HEK293 (cell line): Measurements from ENCODE around the gene PDHX.

Experiments used
- CTCF ChIA-PET: fragments of 350-600 bp; formaldehyde crosslinking; extraction: SDS; loops from one replicate; lab custom pipeline; 2021; ENCODE audit warnings: antibody characterized with exemption; lab: Yijun Ruan, JAX
- POLR2A ChIA-PET: fragments of 300-600 bp; formaldehyde crosslinking; extraction: SDS; loops from one replicate; lab custom pipeline; 2020; ENCODE audit warnings: antibody characterized with exemption, inconsistent platforms; lab: Yijun Ruan, JAX
- H3K27ac ChIP-seq: fragments of 200-500 bp; sonication (Bioruptor generic); 2 replicates; pipeline ENCODE4 v1.5.1; 2014; ENCODE audit warnings: low read depth, low read length, control low read depth, inconsistent platforms; ENCODE audit errors: extremely low read depth
- H3K36me3 ChIP-seq, 2 experiments: fragments of 200-500 bp in 1 of 2; sonication (Bioruptor generic) in 1 of 2; 1 replicate in 1 of 2; 2 replicates in 1 of 2; pipeline ENCODE4 v1.5.1; 2014 to 2017; ENCODE audit warnings: inconsistent platforms in 2 of 2, low read length in 2 of 2; ENCODE audit not compliant: control insufficient read depth in 2 of 2, insufficient read depth in 1 of 2
- H3K4me1 ChIP-seq: fragments of 200-500 bp; sonication (Bioruptor generic); 2 replicates; pipeline ENCODE4 v1.5.1; 2014; ENCODE audit warnings: mild to moderate bottlenecking, low read length, inconsistent platforms; ENCODE audit not compliant: control insufficient read depth, insufficient read depth
- H3K4me3 ChIP-seq: 2 replicates; pipeline ENCODE4 v1.5.1; 2011; ENCODE audit warnings: low read depth, mild to moderate bottlenecking, control low read depth, low read length, moderate library complexity
- H3K9me3 ChIP-seq: fragments of 200-500 bp; sonication (Bioruptor generic); 2 replicates; pipeline ENCODE4 v1.5.1; 2014; ENCODE audit warnings: low read depth, low read length, inconsistent platforms; ENCODE audit not compliant: control insufficient read depth, insufficient read depth
- AEBP2 ChIP-seq: fragments of 450-650 bp; formaldehyde crosslinking; IDR thresholded peaks from 2 replicates; pipeline ENCODE4 v1.5.1; 2016; ENCODE audit warnings: missing biosample characterization, missing genetic modification characterization, borderline replicate concordance
- CTCF ChIP-seq: fragments of 450-650 bp; formaldehyde crosslinking; IDR thresholded peaks from 2 replicates; pipeline ENCODE4 v1.5.1; 2016; ENCODE audit warnings: missing biosample characterization, missing genetic modification characterization
- HIC1 ChIP-seq: fragments of 450-650 bp; formaldehyde crosslinking; IDR thresholded peaks from 2 replicates; pipeline ENCODE4 v1.5.1; 2016; ENCODE audit warnings: missing biosample characterization, missing genetic modification characterization
- MZF1 ChIP-seq: fragments of 450-650 bp; formaldehyde crosslinking; IDR thresholded peaks from 2 replicates; pipeline ENCODE4 v1.5.1; 2017; ENCODE audit warnings: missing biosample characterization, missing genetic modification characterization, borderline replicate concordance
- SP7 ChIP-seq: fragments of 450-650 bp; formaldehyde crosslinking; IDR thresholded peaks from 2 replicates; pipeline ENCODE4 v1.5.1; 2016; ENCODE audit warnings: missing biosample characterization, missing genetic modification characterization
- ZBTB1 ChIP-seq: fragments of 450-650 bp; formaldehyde crosslinking; IDR thresholded peaks from 2 replicates; pipeline ENCODE4 v1.5.1; 2016; ENCODE audit warnings: missing biosample characterization, missing genetic modification characterization
- ZBTB11 ChIP-seq: fragments of 450-650 bp; formaldehyde crosslinking; conservative IDR thresholded peaks from 2 replicates; pipeline ENCODE4 v1.5.1; 2016; ENCODE audit warnings: low read depth, missing biosample characterization, missing genetic modification characterization
- ZFP69B ChIP-seq: fragments of 450-650 bp; formaldehyde crosslinking; IDR thresholded peaks from 2 replicates; pipeline ENCODE4 v1.5.1; 2016; ENCODE audit warnings: missing biosample characterization, missing genetic modification characterization
- ZNF132 ChIP-seq: fragments of 450-650 bp; formaldehyde crosslinking; IDR thresholded peaks from 2 replicates; pipeline ENCODE4 v1.5.1; 2017; ENCODE audit warnings: missing biosample characterization, missing genetic modification characterization, borderline replicate concordance
- ZNF19 ChIP-seq: fragments of 450-650 bp; formaldehyde crosslinking; IDR thresholded peaks from 2 replicates; pipeline ENCODE4; 2016; ENCODE audit warnings: missing biosample characterization, missing genetic modification characterization, low read depth
- ZNF214 ChIP-seq: fragments of 450-650 bp; formaldehyde crosslinking; IDR thresholded peaks from 2 replicates; pipeline ENCODE4 v1.5.1; 2017; ENCODE audit warnings: missing biosample characterization, mild to moderate bottlenecking, missing genetic modification characterization, borderline replicate concordance
- ZNF274 ChIP-seq, 2 experiments: fragments of 200-500 bp in 1 of 2; fragments of 450-650 bp in 1 of 2; sonication (Bioruptor generic) in 1 of 2; formaldehyde crosslinking in 1 of 2; IDR thresholded peaks; 2 replicates each; pipeline versions ENCODE4 v1.5.1 to v1.6.1; 2014 to 2016; ENCODE audit warnings: borderline replicate concordance in 1 of 2, inconsistent platforms in 1 of 2, low read length in 1 of 2, missing biosample characterization in 1 of 2, missing genetic modification characterization in 1 of 2
- ZNF280D ChIP-seq: fragments of 450-650 bp; formaldehyde crosslinking; IDR thresholded peaks from 2 replicates; pipeline ENCODE4 v1.5.1; 2016; ENCODE audit warnings: missing biosample characterization, missing genetic modification characterization
- ZNF514 ChIP-seq: fragments of 450-650 bp; formaldehyde crosslinking; IDR thresholded peaks from 2 replicates; pipeline ENCODE4 v1.5.1; 2016; ENCODE audit warnings: missing biosample characterization, missing genetic modification characterization
- ZNF529 ChIP-seq: fragments of 450-650 bp; formaldehyde crosslinking; IDR thresholded peaks from 2 replicates; pipeline ENCODE4 v1.5.1; 2017; ENCODE audit warnings: missing genetic modification characterization, missing biosample characterization; ENCODE audit not compliant: insufficient replicate concordance
- ZNF549 ChIP-seq: fragments of 450-650 bp; IDR thresholded peaks from 2 replicates; pipeline ENCODE4 v1.5.1; 2018; ENCODE audit warnings: missing biosample characterization, missing genetic modification characterization, mild to moderate bottlenecking, inconsistent platforms, moderate library complexity
- ZNF571 ChIP-seq: fragments of 450-650 bp; formaldehyde crosslinking; IDR thresholded peaks from 2 replicates; pipeline ENCODE4 v1.5.0; 2017; ENCODE audit warnings: missing biosample characterization, missing genetic modification characterization
- ZNF600 ChIP-seq: fragments of 450-650 bp; formaldehyde crosslinking; IDR thresholded peaks from 2 replicates; pipeline ENCODE4 v1.5.1; 2016; ENCODE audit warnings: missing biosample characterization, missing genetic modification characterization
- ZNF785 ChIP-seq: fragments of 450-650 bp; formaldehyde crosslinking; IDR thresholded peaks from 2 replicates; pipeline ENCODE4 v1.5.1; 2016; ENCODE audit warnings: missing biosample characterization, missing genetic modification characterization
- ZSCAN5A ChIP-seq: fragments of 450-650 bp; formaldehyde crosslinking; IDR thresholded peaks from 2 replicates; pipeline ENCODE4 v1.5.1; 2016; ENCODE audit warnings: missing biosample characterization, missing genetic modification characterization

The PDHX gene

GRCh38 chr11:34877375-34877975 lies 38.9 kb upstream of the PDHX start (continued):
- no peak for TF ChIP-seq ZNF571
- TF ChIP-seq ZNF549: no peak
- no peak for TF ChIP-seq AEBP2 (tag by site-specific recombination)
- no peak for TF ChIP-seq SP7 (tag by site-specific recombination)
- no peak for TF ChIP-seq ZNF529 (tag by site-specific recombination)
- TF ChIP-seq ZNF132 (tag by site-specific recombination): no peak
- no peak for TF ChIP-seq ZBTB1 (tag by site-specific recombination)
- TF ChIP-seq ZBTB11 (tag by site-specific recombination): no peak
- TF ChIP-seq ZNF785 (tag by site-specific recombination): no peak

- H3K27ac ChIP-seq: no peak overlapping the region
- H3K36me3 ChIP-seq: peaks cover 0 to 34% of the 10 kb centered on the region in 2 experiments; a peak in 2 of 3 replicates
- no peaks in the 10 kb centered on the region for H3K9me3 ChIP-seq
- H3K4me1 ChIP-seq: no peaks in the 10 kb centered on the region
- no peak overlapping the region for H3K4me3 ChIP-seq
- CTCF ChIA-PET: interaction anchor here (2.2 kb wide), 1 partner anchor 9 kb away, joined by 7 read pairs; no protein-coding TSS in a partner anchor
- POLR2A ChIA-PET: no interaction called here
- TF ChIP-seq ZNF214 (tag by site-specific recombination) (no peak), ZNF280D (tag by site-specific recombination) (no peak), MZF1 (tag by site-specific recombination) (no peak), ZFP69B (tag by site-specific recombination) (no peak), ZNF19 (no peak), HIC1 (tag by site-specific recombination) (no peak), CTCF (tag by site-specific recombination) (no peak), ZNF274 (IDR thresholded peaks at IDR 0.05; ENCODE audit: low read length) (no peak), ZNF274 (tag by site-specific recombination; IDR thresholded peaks at IDR 0.05; ENCODE audit: borderline replicate concordance) (no peak), ZNF600 (tag by site-specific recombination) (no peak), ZNF514 (tag by site-specific recombination) (no peak), ZSCAN5A (tag by site-specific recombination) (no peak)
Measured at GRCh38 chr11:34881900-34882299, 34.5 kb upstream of the PDHX start.
